Neuronal stem cell (in vitro differentiated cells): Measurements from ENCODE around the gene NAMPT.

ENCODE experiments used
- DNase-seq: peaks from one replicate; pipeline ENCODE4 v3.0.0-alpha.2; 2013; ENCODE audit warnings: low spot score
- H2AFZ ChIP-seq: one replicate; pipeline ENCODE4 v1.6.1; 2013; ENCODE audit warnings: mild to moderate bottlenecking, low read length, inconsistent platforms
- H2AK5ac ChIP-seq: 2 replicates; pipeline ENCODE4 v1.6.1; 2013; ENCODE audit warnings: low read depth, mild to moderate bottlenecking, inconsistent platforms, low read length, moderate library complexity, mixed read lengths
- H2BK120ac ChIP-seq: 2 replicates; pipeline ENCODE4 v1.6.1; 2013; ENCODE audit warnings: low read depth, mild to moderate bottlenecking, inconsistent platforms, low read length, moderate library complexity, mixed read lengths
- H2BK12ac ChIP-seq: one replicate; pipeline ENCODE4 v1.6.1; 2013; ENCODE audit warnings: low read length, inconsistent platforms
- H2BK15ac ChIP-seq: 2 replicates; pipeline ENCODE4 v1.6.1; 2013; ENCODE audit warnings: mild to moderate bottlenecking, low read length, inconsistent platforms, mixed read lengths
- H2BK5ac ChIP-seq: one replicate; pipeline ENCODE4 v1.6.1; 2013; ENCODE audit warnings: inconsistent platforms, mild to moderate bottlenecking, low read length, moderate library complexity
- H3K14ac ChIP-seq: one replicate; pipeline ENCODE4 v1.6.1; 2013; ENCODE audit warnings: low read length, inconsistent platforms
- H3K18ac ChIP-seq: 2 replicates; pipeline ENCODE4 v1.6.1; 2013; ENCODE audit warnings: low read length, inconsistent platforms
- H3K23ac ChIP-seq: 2 replicates; pipeline ENCODE4 v1.6.1; 2013; ENCODE audit warnings: low read depth, mild to moderate bottlenecking, mixed read lengths, low read length, inconsistent platforms; ENCODE audit not compliant: poor library complexity
- H3K27ac ChIP-seq: replicated peaks from 3 replicates; pipeline ENCODE4 v1.5.1; 2013; ENCODE audit warnings: low read length, inconsistent platforms
- H3K27me3 ChIP-seq, 3 experiments: 2 replicates each; pipeline ENCODE4 v1.6.1; 2013; ENCODE audit warnings: low read length in 3 of 3, mild to moderate bottlenecking in 2 of 3, inconsistent platforms in 1 of 3, low read depth in 1 of 3, mixed read lengths in 1 of 3, moderate library complexity in 1 of 3; ENCODE audit not compliant: control insufficient read depth in 3 of 3, insufficient read depth in 3 of 3
- H3K36me3 ChIP-seq, 2 donors: replicated peaks in 1 of 2; 2 replicates each; pipeline ENCODE4 v1.6.1; 2013; ENCODE audit warnings: low read length in 2 of 2; ENCODE audit not compliant: control insufficient read depth in 2 of 2, insufficient read depth in 2 of 2
- H3K4ac ChIP-seq: 2 replicates; pipeline ENCODE4 v1.6.1; 2013; ENCODE audit warnings: inconsistent platforms, mild to moderate bottlenecking, low read length, moderate library complexity
- H3K4me1 ChIP-seq, 2 donors: 1 replicate in 1 of 2; 2 replicates in 1 of 2; pipeline ENCODE4 v1.6.1; 2013; ENCODE audit warnings: low read length in 2 of 2, low read depth in 1 of 2; ENCODE audit not compliant: control insufficient read depth in 2 of 2, insufficient read depth in 1 of 2
- H3K4me2 ChIP-seq: one replicate; pipeline ENCODE4 v1.6.1; 2013; ENCODE audit warnings: mild to moderate bottlenecking, low read length, inconsistent platforms; ENCODE audit not compliant: insufficient read depth, poor library complexity, severe bottlenecking
- H3K4me3 ChIP-seq, 2 donors: 2 replicates each; pipeline ENCODE4 v1.5.1; 2013; ENCODE audit warnings: low read length in 2 of 2, mild to moderate bottlenecking in 2 of 2, inconsistent platforms in 1 of 2, moderate library complexity in 1 of 2
- H3K79me1 ChIP-seq: one replicate; pipeline ENCODE4 v1.6.1; 2013; ENCODE audit warnings: low read depth, mild to moderate bottlenecking, inconsistent platforms, low read length, moderate library complexity
- H3K9ac ChIP-seq: one replicate; pipeline ENCODE4 v1.6.1; 2013; ENCODE audit warnings: mild to moderate bottlenecking, low read depth, low read length, inconsistent platforms; ENCODE audit not compliant: poor library complexity
- H3K9me3 ChIP-seq, 2 donors: replicated peaks in 1 of 2; 2 replicates each; pipeline versions ENCODE3 to v1.6.1; 2013; ENCODE audit warnings: low read length in 2 of 2, mild to moderate bottlenecking in 2 of 2, inconsistent platforms in 1 of 2, low read depth in 1 of 2, mixed read lengths in 1 of 2, moderate library complexity in 1 of 2; ENCODE audit not compliant: control insufficient read depth in 2 of 2, insufficient read depth in 1 of 2
- H4K8ac ChIP-seq: one replicate; pipeline ENCODE4 v1.6.1; 2013; ENCODE audit warnings: low read depth, mild to moderate bottlenecking, inconsistent platforms, low read length, moderate library complexity
- H4K91ac ChIP-seq: one replicate; pipeline ENCODE4 v1.6.1; 2013; ENCODE audit warnings: low read length, low read depth, mild to moderate bottlenecking, inconsistent platforms; ENCODE audit not compliant: poor library complexity
- WGBS, 2 donors: extraction: QIAGEN DNeasy Blood & Tissue Kit; methylation state at CpG; one replicate each; pipeline ENCODE4 v1.1.7; 2013; ENCODE audit warnings: missing lambda C conversion rate in 2 of 2, mixed read lengths in 1 of 2; ENCODE audit not compliant: insufficient read length in 2 of 2, insufficient replicate concordance in 1 of 2; ENCODE audit errors: extremely low coverage in 2 of 2; 5-methylcytosine and 5-hydroxymethylcytosine counted together

The NAMPT gene

DNA sequence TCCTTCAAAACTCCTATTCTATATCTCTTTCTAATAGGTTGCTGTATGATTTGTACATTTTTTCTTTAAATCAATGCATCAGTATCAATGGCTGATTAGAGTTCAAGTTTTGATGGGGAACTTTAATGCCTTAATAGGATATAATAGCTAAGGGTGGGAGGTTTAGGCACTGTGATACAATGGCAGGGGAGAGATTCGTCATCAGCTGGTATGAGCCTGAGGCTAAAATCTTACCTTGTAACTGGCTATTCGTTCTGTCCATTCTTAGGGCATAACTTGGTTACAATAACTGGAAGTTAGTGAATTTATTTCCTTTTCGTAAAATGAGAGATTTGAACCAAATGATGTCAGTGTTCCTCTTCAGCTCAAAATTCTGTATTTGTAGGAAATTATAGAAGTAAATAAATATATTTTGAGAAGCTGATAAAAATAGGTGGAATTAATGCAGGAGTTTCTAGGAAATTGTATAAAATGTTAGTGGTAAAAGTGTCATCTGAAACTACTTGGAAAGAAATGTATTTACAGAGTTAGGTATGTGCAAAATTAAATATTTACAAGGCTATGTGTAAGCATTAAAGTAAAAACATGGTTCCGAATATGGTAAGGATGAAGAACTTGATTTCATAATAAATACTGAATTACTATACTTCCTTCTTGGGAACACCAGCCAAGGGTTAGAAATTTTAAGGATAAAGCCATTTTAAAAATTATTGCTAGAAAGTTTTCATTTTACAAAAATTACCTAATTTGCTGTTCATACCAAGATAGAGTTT, 27.5 kb upstream of the NAMPT start:
- Histone ChIP-seq H4K91ac (no peak overlapping the region), H2BK15ac (no peak overlapping the region), H2AK5ac (no peak overlapping the region), H3K4me2 (no peak overlapping the region), H3K27ac (no peak overlapping the region), H2BK5ac (no peak overlapping the region), H3K4ac (no peak overlapping the region), H3K4me3 (no peak overlapping the region), H3K9ac (no peak overlapping the region), H2BK12ac (no peak overlapping the region), H2BK120ac (no peak overlapping the region), H4K8ac (no peak overlapping the region), H3K18ac (no peak overlapping the region), H3K79me1 (no peaks in the 10 kb centered on the region), H2AFZ (no peak overlapping the region), H3K27me3 (no peaks in the 10 kb centered on the region), H3K9me3 (peaks cover 0 to 2% of the 10 kb centered on the region in 2 donors), H3K4me1 (no peaks in the 10 kb centered on the region), H3K14ac (no peak overlapping the region), H3K36me3 (no peaks in the 10 kb centered on the region), H3K23ac (no peak overlapping the region)
- no peak for DNase-seq
- WGBS, 2 donors: no CpG with 5 or more reads among the region's 4 CpGs

DNA sequence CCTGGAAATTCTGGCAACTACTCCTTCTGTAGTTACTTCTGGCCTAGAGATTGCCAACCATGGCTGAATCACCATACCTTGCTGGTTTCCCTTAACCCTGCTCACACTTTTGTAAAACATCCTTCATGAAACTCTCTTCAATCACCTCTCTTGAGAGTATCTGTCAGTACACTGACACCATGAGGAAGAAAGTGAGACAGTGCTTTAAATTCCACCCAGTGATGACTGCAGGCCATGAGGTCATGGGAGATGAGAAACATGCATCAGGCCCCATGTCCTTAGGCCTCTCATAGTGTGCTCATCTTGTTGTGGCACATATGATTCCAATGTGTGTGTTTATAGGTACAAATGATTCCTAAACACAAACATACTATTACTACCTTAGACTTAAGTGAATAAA, 24.6 kb upstream of the NAMPT start:
- H3K27ac ChIP-seq: no peak overlapping the region
- no peak overlapping the region for H3K4me2 ChIP-seq
- no peak overlapping the region for H3K9ac ChIP-seq
- no peak overlapping the region for H4K8ac ChIP-seq
- H2BK15ac ChIP-seq: no peak overlapping the region
- no peaks in the 10 kb centered on the region for H3K36me3 ChIP-seq
- H3K14ac ChIP-seq: no peak overlapping the region
- no peak overlapping the region for H2AFZ ChIP-seq
- peaks cover 0 to 2% of the 10 kb centered on the region in 2 donors for H3K9me3 ChIP-seq
- no peak overlapping the region for H3K18ac ChIP-seq
- H2BK12ac ChIP-seq: no peak overlapping the region
- peaks cover 0 to 5% (median 0%) of the 10 kb centered on the region in 3 experiments for H3K27me3 ChIP-seq
- no peaks in the 10 kb centered on the region for H3K79me1 ChIP-seq
- no peak for DNase-seq
- H3K4me3 ChIP-seq: no peak overlapping the region
- H3K23ac ChIP-seq: no peak overlapping the region
- no peak overlapping the region for H2AK5ac ChIP-seq
- peak overlapping the region; percentile 80 for H3K4ac ChIP-seq
- no peak overlapping the region for H4K91ac ChIP-seq
- H2BK5ac ChIP-seq: no peak overlapping the region
- no peak overlapping the region for H2BK120ac ChIP-seq
- peaks cover 0 to 2% of the 10 kb centered on the region in 2 donors for H3K4me1 ChIP-seq

DNA sequence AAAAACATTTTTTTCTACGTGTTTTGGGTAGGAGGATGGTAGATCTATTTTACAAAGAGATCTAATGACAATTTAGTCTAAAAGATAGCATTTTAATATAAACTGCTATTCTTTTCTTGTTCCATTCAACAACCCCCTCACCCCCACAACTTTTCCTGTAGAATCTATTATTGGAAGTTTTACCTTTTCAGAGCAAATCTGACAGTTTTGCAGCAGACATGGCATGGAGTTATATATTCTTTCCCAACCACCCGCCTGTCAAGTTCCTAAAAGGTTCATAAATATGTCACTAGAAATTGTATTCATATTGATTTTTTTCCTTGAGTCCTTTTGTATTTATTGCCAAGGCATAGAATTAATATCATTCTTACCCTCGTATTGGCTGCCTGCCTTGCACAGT, 21.5 kb upstream of the NAMPT start:
- DNase-seq: no peak
- Histone ChIP-seq H3K36me3 (no peaks in the 10 kb centered on the region), H3K79me1 (no peaks in the 10 kb centered on the region), H3K4ac (no peak overlapping the region), H3K9ac (no peak overlapping the region), H2BK15ac (no peak overlapping the region), H3K9me3 (peaks cover 0 to 2% of the 10 kb centered on the region in 2 donors), H3K4me3 (no peak overlapping the region), H3K4me2 (no peak overlapping the region), H3K18ac (no peak overlapping the region), H3K23ac (no peak overlapping the region), H2BK120ac (no peak overlapping the region), H3K4me1 (peaks cover 0 to 2% of the 10 kb centered on the region in 2 donors), H3K27me3 (peaks cover 0 to 5% (median 0%) of the 10 kb centered on the region in 3 experiments), H2AK5ac (no peak overlapping the region), H3K14ac (no peak overlapping the region), H4K8ac (no peak overlapping the region), H4K91ac (no peak overlapping the region), H2BK5ac (no peak overlapping the region), H2BK12ac (no peak overlapping the region), H2AFZ (no peak overlapping the region), H3K27ac (no peak overlapping the region)
- WGBS, 2 donors: no CpG with 5 or more reads among the region's 3 CpGs

DNA sequence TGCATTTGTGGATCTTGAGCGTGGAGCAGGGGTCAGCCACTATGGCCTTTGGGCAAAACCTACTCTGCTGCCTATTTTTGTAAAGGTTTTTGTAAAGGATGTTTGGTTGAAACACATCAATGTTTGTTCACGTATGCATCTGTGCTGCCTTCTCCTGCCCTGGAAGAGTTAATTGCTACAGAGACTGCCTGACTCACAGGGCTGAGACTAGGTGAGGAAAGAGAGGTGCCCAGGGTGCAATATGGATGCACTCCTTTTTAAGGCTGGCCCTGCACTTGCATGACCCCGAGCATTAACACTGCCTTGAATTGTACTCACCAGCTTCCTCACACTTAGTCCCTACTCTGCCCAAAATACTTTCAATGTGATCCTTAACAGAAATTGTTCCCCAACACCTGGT, 20.9 kb upstream of the NAMPT start:
- H3K18ac ChIP-seq: no peak overlapping the region

More for the DNA sequence above, 20.9 kb upstream of the NAMPT start:
- Histone ChIP-seq H3K9ac (no peak overlapping the region), H2BK15ac (no peak overlapping the region), H3K9me3 (no peaks in the 10 kb centered on the region), H3K14ac (no peak overlapping the region), H3K23ac (no peak overlapping the region), H2BK12ac (no peak overlapping the region), H3K4ac (no peak overlapping the region), H3K4me3 (no peak overlapping the region), H3K4me2 (no peak overlapping the region), H3K79me1 (no peaks in the 10 kb centered on the region), H3K4me1 (peaks cover 0 to 2% of the 10 kb centered on the region in 2 donors), H4K8ac (no peak overlapping the region), H4K91ac (no peak overlapping the region), H3K27ac (no peak overlapping the region), H2AFZ (peak overlapping the region; percentile 39), H3K27me3 (peaks cover 0 to 5% (median 0%) of the 10 kb centered on the region in 3 experiments), H2BK120ac (no peak overlapping the region), H2AK5ac (no peak overlapping the region), H2BK5ac (no peak overlapping the region), H3K36me3 (no peaks in the 10 kb centered on the region)
- DNase-seq: no peak
- WGBS, 2 donors: no CpG with 5 or more reads among the region's 3 CpGs
